Tibial nerve (tissue), 3 donors: Measurements from ENCODE around the gene MIA2.

Experiments used
- POLR2A ChIP-seq, 2 donors: fragments of 450-650 bp; IDR thresholded peaks; one replicate each; pipeline ENCODE4 v1.6.1; 2017; ENCODE audit warnings: antibody characterized with exemption in 2 of 2, mild to moderate bottlenecking in 2 of 2, moderate library complexity in 2 of 2
- TF ChIP-seq, protein P1 (sequence below), 5 experiments: fragments of 200-600 bp in 3 of 5; fragments of 450-650 bp in 2 of 5; sonication (generic) in 3 of 5; IDR thresholded peaks; one replicate each; pipeline ENCODE4 v1.5.1; 2016 to 2019; ENCODE audit warnings: antibody characterized with exemption in 5 of 5, mild to moderate bottlenecking in 3 of 5, moderate library complexity in 2 of 5

DNA sequence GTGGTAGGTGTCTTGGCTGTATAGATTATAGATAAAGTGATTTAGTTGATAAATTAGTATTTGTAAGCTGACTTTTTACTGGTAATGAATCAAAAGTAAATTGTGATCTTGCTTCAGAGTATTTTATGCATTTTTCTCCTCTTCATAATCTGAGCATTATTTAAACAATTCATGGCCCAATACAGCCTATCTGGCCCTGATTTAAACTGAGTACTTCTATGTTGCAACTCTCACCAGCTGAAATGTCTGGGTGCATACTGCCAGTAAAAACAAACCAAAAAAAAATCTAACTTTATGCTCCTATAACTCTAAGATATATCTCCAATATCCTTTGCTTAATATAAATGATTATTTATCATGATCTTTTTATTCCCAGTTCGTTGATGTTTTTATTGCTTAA lies 86.6 kb downstream of the MIA2 start:
- TF ChIP-seq, protein P1, sequence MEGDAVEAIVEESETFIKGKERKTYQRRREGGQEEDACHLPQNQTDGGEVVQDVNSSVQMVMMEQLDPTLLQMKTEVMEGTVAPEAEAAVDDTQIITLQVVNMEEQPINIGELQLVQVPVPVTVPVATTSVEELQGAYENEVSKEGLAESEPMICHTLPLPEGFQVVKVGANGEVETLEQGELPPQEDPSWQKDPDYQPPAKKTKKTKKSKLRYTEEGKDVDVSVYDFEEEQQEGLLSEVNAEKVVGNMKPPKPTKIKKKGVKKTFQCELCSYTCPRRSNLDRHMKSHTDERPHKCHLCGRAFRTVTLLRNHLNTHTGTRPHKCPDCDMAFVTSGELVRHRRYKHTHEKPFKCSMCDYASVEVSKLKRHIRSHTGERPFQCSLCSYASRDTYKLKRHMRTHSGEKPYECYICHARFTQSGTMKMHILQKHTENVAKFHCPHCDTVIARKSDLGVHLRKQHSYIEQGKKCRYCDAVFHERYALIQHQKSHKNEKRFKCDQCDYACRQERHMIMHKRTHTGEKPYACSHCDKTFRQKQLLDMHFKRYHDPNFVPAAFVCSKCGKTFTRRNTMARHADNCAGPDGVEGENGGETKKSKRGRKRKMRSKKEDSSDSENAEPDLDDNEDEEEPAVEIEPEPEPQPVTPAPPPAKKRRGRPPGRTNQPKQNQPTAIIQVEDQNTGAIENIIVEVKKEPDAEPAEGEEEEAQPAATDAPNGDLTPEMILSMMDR (IDR thresholded peaks at IDR 0.05), result no peak
- TF ChIP-seq POLR2A (IDR thresholded peaks at IDR 0.05), result no peak
